ENCODE results near the gene RPS6KA2.
"Not testable (repeated sequence)": the region's sequence is repeated elsewhere in the genome, so short reads cannot be mapped to it uniquely, and the experiment has no call there.

RPS6KA2 gene

DNA sequence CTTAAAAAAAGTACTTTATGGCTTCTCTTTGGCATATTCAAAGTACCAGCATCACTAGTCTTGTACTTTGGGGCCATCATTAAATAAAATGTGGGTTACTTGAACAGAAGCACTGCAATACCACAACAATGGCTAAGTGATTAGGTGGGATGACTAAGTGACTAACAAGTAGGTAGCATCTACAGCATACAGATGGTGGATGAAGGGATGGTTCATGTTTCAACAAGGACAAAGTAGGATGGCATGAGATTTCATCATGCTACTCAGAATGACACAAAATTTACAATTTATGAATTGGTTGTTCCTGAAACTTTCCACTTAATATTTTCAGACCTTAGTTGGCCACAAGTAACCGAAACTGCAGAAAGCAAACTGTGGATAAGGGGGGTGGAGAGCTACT, 252.0 kb downstream of the RPS6KA2 start:
- H3K36me3 Mint-ChIP-seq (ENCODE audit: low read depth), result peaks cover under 1% of the 10 kb centered on the region
- H3K4me1 Mint-ChIP-seq (ENCODE audit: low read depth), result peaks cover 7% of the 10 kb centered on the region
- no peak for DNase-seq
- H3K9me3 Mint-ChIP-seq, result no peaks in the 10 kb centered on the region
- no peak overlapping the region for H3K4me3 Mint-ChIP-seq
- H3K27ac Mint-ChIP-seq, result no peak overlapping the region
- no peaks in the 10 kb centered on the region for H3K27me3 Mint-ChIP-seq

DNA sequence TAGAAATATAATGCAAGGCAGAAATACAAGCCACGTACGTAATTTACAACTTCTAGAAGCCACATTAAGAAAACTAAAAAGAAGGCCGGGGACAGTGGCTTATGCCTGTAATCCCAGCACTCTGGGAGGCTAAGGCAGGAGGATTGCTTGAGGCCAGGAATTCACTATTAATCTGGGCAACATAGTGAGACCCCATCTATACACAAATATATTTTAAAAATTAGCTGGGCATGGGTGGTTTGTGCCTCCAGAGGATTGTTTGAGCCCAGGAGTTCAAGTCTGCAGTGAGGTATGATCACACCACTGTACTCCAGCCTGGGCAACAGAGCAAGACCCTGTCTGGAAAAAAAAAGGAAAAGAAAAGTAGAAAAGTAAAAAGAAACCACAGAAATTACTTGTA, 256.6 kb downstream of the RPS6KA2 start:
- H3K4me1 Mint-ChIP-seq (ENCODE audit: low read depth), result peaks cover 6% of the 10 kb centered on the region
- H3K36me3 Mint-ChIP-seq (ENCODE audit: low read depth), result peaks cover 26% of the 10 kb centered on the region
- H3K4me3 Mint-ChIP-seq, result no peak overlapping the region
- no peaks in the 10 kb centered on the region for H3K9me3 Mint-ChIP-seq
- no peak overlapping the region for H3K27ac Mint-ChIP-seq
- no peaks in the 10 kb centered on the region for H3K27me3 Mint-ChIP-seq
- no peak for DNase-seq

GRCh38 chr6:166369782-166370181, 257.3 kb downstream of the RPS6KA2 start:
- peaks cover 32% of the 10 kb centered on the region for H3K36me3 Mint-ChIP-seq (ENCODE audit: low read depth)
- no peaks in the 10 kb centered on the region for H3K9me3 Mint-ChIP-seq
- H3K4me1 Mint-ChIP-seq (ENCODE audit: low read depth), result peaks cover under 1% of the 10 kb centered on the region
- no peak overlapping the region for H3K27ac Mint-ChIP-seq
- H3K27me3 Mint-ChIP-seq, result no peaks in the 10 kb centered on the region
- H3K4me3 Mint-ChIP-seq, result no peak overlapping the region
- DNase-seq, result no peak

- Mint-ChIP-seq H3K4me1 (ENCODE audit: low read depth) (no peaks in the 10 kb centered on the region), H3K9me3 (no peaks in the 10 kb centered on the region), H3K4me3 (no peak overlapping the region), H3K36me3 (ENCODE audit: low read depth) (peaks cover 52% of the 10 kb centered on the region), H3K27ac (no peak overlapping the region), H3K27me3 (no peaks in the 10 kb centered on the region)
- DNase-seq, result no peak
These were observed 260.1 kb downstream of the RPS6KA2 start for GRCh38 chr6:166366921-166367320.

- Mint-ChIP-seq H3K9me3 (no peaks in the 10 kb centered on the region), H3K4me3 (no peak overlapping the region), H3K4me1 (ENCODE audit: low read depth) (no peaks in the 10 kb centered on the region), H3K36me3 (ENCODE audit: low read depth) (peaks cover 52% of the 10 kb centered on the region), H3K27ac (no peak overlapping the region), H3K27me3 (no peaks in the 10 kb centered on the region)
- no peak for DNase-seq
These were observed 261.2 kb downstream of the RPS6KA2 start for GRCh38 chr6:166365806-166366205.

DNA sequence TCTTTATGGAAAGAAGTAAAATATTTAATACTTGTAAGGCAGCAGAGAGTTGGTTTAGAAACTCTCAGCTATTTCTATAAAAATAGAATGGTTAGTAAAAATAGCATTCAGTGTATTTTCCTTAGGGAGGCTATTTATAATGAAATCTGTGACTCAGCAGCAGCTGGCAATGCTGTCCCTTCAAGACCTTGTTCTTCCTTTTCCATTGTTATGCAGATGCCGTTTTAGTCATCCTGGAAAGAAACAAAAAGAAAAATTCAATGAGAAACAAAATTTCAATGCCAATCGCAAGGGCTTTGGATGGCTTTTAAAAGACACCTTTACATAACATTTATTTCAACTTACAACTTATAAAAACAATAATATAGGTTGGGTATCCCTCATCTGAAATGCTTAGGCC, 261.8 kb downstream of the RPS6KA2 start:
- no peak for DNase-seq
- Mint-ChIP-seq H3K9me3 (no peaks in the 10 kb centered on the region), H3K4me3 (no peak overlapping the region), H3K27me3 (peaks cover 1% of the 10 kb centered on the region), H3K36me3 (ENCODE audit: low read depth) (peaks cover 52% of the 10 kb centered on the region), H3K4me1 (ENCODE audit: low read depth) (no peaks in the 10 kb centered on the region), H3K27ac (no peak overlapping the region)

- Mint-ChIP-seq H3K36me3 (ENCODE audit: low read depth) (peaks cover 49% of the 10 kb centered on the region), H3K27me3 (peaks cover 4% of the 10 kb centered on the region), H3K9me3 (no peaks in the 10 kb centered on the region), H3K4me1 (ENCODE audit: low read depth) (no peaks in the 10 kb centered on the region), H3K4me3 (no peak overlapping the region), H3K27ac (no peak overlapping the region)
- DNase-seq, result no peak
These were observed 262.6 kb downstream of the RPS6KA2 start for GRCh38 chr6:166364456-166364855.

DNA sequence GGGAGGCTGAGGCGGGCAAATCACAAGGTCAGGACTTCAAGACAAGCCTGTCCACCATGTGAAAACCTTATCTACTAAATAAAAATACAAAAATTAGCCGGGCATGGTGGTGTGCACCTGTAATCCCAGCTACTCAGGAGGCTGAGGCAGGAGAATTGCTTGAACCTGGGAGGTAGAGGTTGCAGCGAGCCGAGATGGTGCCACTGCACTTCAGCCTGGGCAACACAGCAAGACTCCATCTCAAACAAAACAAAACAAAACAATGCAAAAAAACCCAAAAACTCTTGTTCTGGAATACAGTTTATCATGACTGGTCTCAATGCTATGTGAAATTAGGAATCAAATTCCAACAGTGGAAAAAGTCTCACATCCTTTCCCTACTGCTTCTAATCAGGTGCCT, 264.6 kb downstream of the RPS6KA2 start:
- not testable (repeated sequence) for H3K4me3 Mint-ChIP-seq, H3K27ac Mint-ChIP-seq
- H3K36me3 Mint-ChIP-seq (ENCODE audit: low read depth), result peaks cover 40% of the 10 kb centered on the region

GRCh38 chr6:166361077-166361429, 266.0 kb downstream of the RPS6KA2 start:
- Mint-ChIP-seq H3K27ac (no peak overlapping the region), H3K27me3 (peaks cover 18% of the 10 kb centered on the region), H3K4me1 (ENCODE audit: low read depth) (no peaks in the 10 kb centered on the region), H3K4me3 (no peak overlapping the region), H3K9me3 (no peaks in the 10 kb centered on the region), H3K36me3 (ENCODE audit: low read depth) (peaks cover 31% of the 10 kb centered on the region)
- no peak for DNase-seq

More for the DNA sequence above, 264.6 kb downstream of the RPS6KA2 start:
- H3K9me3 Mint-ChIP-seq; DNase-seq; H3K4me1 Mint-ChIP-seq (ENCODE audit: low read depth): not testable (repeated sequence)
- peaks cover 18% of the 10 kb centered on the region for H3K27me3 Mint-ChIP-seq

DNA sequence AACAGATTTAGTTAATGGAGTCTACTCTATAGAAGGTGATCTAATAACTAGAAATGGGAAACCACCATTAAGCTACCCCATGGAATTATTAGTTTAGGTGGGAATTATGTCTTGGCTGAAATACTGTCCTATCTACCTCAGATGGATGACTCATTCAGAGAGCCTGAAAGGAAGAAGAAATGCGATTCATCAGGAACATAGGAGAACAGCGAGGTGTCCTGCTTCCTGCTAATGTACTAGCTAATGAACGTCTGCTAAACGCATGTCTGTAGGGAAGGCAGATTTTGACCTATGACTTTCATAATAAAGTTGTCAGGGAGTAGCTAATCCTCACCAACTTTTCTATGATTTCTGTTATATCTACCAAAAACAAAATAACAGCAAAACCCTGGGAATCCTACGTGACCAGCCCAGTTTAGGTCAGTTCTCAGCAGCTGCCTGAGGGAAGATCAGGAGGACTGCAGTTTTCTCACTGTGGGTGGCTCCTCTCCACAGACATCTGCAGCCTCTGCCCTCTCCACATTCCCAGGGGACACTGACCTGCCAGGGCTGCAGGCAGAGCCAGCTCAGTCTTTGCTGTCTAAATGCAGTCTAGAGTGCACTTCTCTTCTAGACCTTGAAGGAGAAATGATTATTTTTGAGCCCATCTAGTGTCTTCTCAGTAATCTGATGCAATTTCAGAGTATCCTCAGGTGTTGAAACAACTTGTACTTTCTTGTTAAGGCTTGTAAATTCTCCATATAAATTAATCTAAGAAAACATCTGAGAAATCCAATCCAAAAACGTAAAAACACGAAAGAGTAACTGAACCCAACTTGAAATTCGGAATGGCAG, 266.6 kb downstream of the RPS6KA2 start:
- H3K4me3 Mint-ChIP-seq, result no peak overlapping the region
- H3K27me3 Mint-ChIP-seq, result peaks cover 21% of the 10 kb centered on the region
- DNase-seq, result no peak
- no peak overlapping the region for H3K27ac Mint-ChIP-seq
- H3K36me3 Mint-ChIP-seq (ENCODE audit: low read depth), result peaks cover 26% of the 10 kb centered on the region
- H3K9me3 Mint-ChIP-seq, result no peaks in the 10 kb centered on the region
- H3K4me1 Mint-ChIP-seq (ENCODE audit: low read depth), result no peaks in the 10 kb centered on the region

Measured in activated T-cell treated with anti-CD3 and anti-CD28 coated beads, Interleukin-2, amount 50 U/mL, for 24 hours (primary cell).